ENCODE measurements around the gene MYO5C.

Gene MYO5C

GRCh38 chr15:52295421-52296001, at the start of gene MYO5C:
MYO5C (minus strand) TSS chr15:52295804; CDS start chr15:52295636, 168 bp downstream.
- DNase-seq = no peak

- no peak for DNase-seq
Measured at GRCh38 chr15:52344592-52344991, 49.0 kb upstream of the MYO5C start.

GRCh38 chr15:52343831-52344230, 48.2 kb upstream of the MYO5C start:
- DNase-seq = no peak

- DNase-seq = no peak
Measured at GRCh38 chr15:52340093-52340492, 44.5 kb upstream of the MYO5C start.

- no peak for DNase-seq
Measured at GRCh38 chr15:52338891-52339290, 43.3 kb upstream of the MYO5C start.

- no peak for DNase-seq
Measured at GRCh38 chr15:52338058-52338457, 42.5 kb upstream of the MYO5C start.

- peak; percentile 80 for DNase-seq
Measured at GRCh38 chr15:52337198-52337853, 41.7 kb upstream of the MYO5C start.

GRCh38 chr15:52336529-52336928, 40.9 kb upstream of the MYO5C start:
- no peak for DNase-seq

- DNase-seq = peak; percentile 58
Measured at GRCh38 chr15:52334491-52335160, 39.0 kb upstream of the MYO5C start.

- peak; percentile 60 for DNase-seq
Measured at GRCh38 chr15:52331490-52332240, 36.1 kb upstream of the MYO5C start.

- no peak for DNase-seq
Measured at GRCh38 chr15:52329987-52330386, 34.4 kb upstream of the MYO5C start.

- DNase-seq = no peak
Measured at GRCh38 chr15:52329150-52329549, 33.5 kb upstream of the MYO5C start.

- DNase-seq = no peak
Measured at GRCh38 chr15:52328680-52329079, 33.1 kb upstream of the MYO5C start.

- DNase-seq = peak; percentile 30
Measured at GRCh38 chr15:52326756-52327155, 31.2 kb upstream of the MYO5C start.

- no peak for DNase-seq
Measured at GRCh38 chr15:52324109-52324508, 28.5 kb upstream of the MYO5C start.

- no peak for DNase-seq
Measured at GRCh38 chr15:52318729-52319500, 23.3 kb upstream of the MYO5C start.

- no peak for DNase-seq
Measured at GRCh38 chr15:52317688-52318087, 22.1 kb upstream of the MYO5C start.

- no peak for DNase-seq
Measured at GRCh38 chr15:52317022-52317421, 21.4 kb upstream of the MYO5C start.

- no peak for DNase-seq
Measured at GRCh38 chr15:52309154-52309548, 13.5 kb upstream of the MYO5C start.

- no peak for DNase-seq
Measured at GRCh38 chr15:52308446-52309153, 13.0 kb upstream of the MYO5C start.

GRCh38 chr15:52307847-52308246, 12.2 kb upstream of the MYO5C start:
- DNase-seq = no peak

- peak; percentile 86 for DNase-seq
Measured at GRCh38 chr15:52306270-52306669, 10.7 kb upstream of the MYO5C start.
